HUES48 (cell line): ENCODE data around the gene MXI1.
"Not testable (repeated sequence)": the region's sequence is repeated elsewhere in the genome, so short reads cannot be mapped to it uniquely, and the experiment has no call there.

Experiments
- H3K27ac ChIP-seq: one replicate; pipeline ENCODE4 v1.7.0; 2013; ENCODE audit warnings: low read depth, low read length, inconsistent platforms
- H3K27me3 ChIP-seq: 2 replicates; pipeline ENCODE4 v1.6.1; 2013; ENCODE audit warnings: mild to moderate bottlenecking, low read length; ENCODE audit not compliant: control insufficient read depth, insufficient read depth
- H3K36me3 ChIP-seq: 2 replicates; pipeline ENCODE4 v1.6.1; 2013; ENCODE audit warnings: low read length; ENCODE audit not compliant: control insufficient read depth, insufficient read depth
- H3K4me1 ChIP-seq: 2 replicates; pipeline ENCODE4 v1.6.1; 2013; ENCODE audit warnings: mild to moderate bottlenecking, low read length; ENCODE audit not compliant: control insufficient read depth, insufficient read depth
- H3K4me3 ChIP-seq: 2 replicates; pipeline ENCODE4 v1.5.1; 2013; ENCODE audit warnings: mild to moderate bottlenecking, low read depth, low read length
- H3K9ac ChIP-seq: 2 replicates; pipeline ENCODE4 v1.6.1; 2013; ENCODE audit warnings: mild to moderate bottlenecking, low read depth, low read length, moderate library complexity
- H3K9me3 ChIP-seq: 2 replicates; pipeline ENCODE4 v1.6.1; 2013; ENCODE audit warnings: low read length; ENCODE audit not compliant: control insufficient read depth, insufficient read depth

Gene MXI1

DNA sequence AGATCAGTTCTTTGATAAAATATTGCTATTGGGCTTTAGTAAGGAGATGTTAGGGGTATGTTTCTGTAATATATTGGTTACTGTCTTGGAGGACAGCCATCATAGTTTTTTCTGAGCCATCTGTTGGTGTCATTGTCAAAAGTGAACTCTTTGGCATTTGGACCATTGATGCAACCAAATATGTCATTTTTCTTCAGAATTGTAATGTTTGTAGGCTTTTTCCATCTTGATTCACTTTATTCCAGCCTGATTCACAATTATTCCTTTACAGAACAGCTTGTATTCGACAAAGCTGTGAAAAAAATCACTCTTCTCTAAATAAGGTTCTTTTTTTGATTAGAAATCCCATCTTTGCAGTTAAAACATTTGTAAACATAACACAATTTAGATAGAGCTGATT, 59.9 kb downstream of the MXI1 start:
- no peak overlapping the region for H3K4me3 ChIP-seq
- no peaks in the 10 kb centered on the region for H3K9me3 ChIP-seq
- H3K9ac ChIP-seq, result no peak overlapping the region
- no peaks in the 10 kb centered on the region for H3K27me3 ChIP-seq
- no peaks in the 10 kb centered on the region for H3K4me1 ChIP-seq
- H3K36me3 ChIP-seq, result no peaks in the 10 kb centered on the region
- H3K27ac ChIP-seq, result no peak overlapping the region

DNA sequence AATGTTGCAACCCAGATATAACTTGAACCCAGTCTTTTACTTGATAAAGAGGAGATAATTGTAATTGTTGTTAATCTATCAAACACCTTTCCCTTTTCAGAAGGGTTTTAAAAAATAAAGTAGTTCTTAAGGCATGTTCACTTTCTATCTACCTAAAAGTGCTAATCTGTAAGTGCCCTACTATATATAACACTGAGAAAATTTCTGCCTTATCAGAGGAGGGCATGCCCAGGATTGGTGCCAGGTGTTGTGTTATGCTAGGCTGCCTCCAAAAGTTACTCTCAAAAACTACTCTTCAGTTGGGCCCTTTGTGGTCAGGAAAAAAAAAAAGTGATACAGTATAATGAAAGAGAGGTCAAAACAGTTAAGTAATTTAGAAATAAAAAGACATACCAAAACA, 61.0 kb downstream of the MXI1 start:
- no peaks in the 10 kb centered on the region for H3K4me1 ChIP-seq
- no peaks in the 10 kb centered on the region for H3K36me3 ChIP-seq
- no peak overlapping the region for H3K27ac ChIP-seq
- no peaks in the 10 kb centered on the region for H3K9me3 ChIP-seq
- no peak overlapping the region for H3K4me3 ChIP-seq
- no peak overlapping the region for H3K9ac ChIP-seq
- no peaks in the 10 kb centered on the region for H3K27me3 ChIP-seq

DNA sequence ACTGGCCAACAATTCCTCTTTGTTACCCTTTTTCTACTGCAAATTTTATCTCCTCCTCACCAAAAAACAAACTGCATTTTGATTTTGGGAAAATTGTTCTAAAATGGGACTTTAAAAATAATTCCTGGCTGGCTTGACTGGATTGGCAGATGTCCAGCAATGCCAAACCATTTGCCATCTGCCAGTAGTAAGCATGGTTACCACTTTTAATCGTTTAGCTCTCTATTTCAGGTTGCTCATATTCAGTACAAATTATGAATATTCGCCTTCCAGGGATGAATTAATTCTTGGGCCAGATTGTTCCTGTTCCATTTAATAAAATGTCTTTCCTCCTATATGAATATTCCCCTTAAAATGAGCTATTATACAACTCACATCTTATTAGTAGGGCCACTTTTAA, 61.6 kb downstream of the MXI1 start:
- Histone ChIP-seq H3K9ac (no peak overlapping the region), H3K9me3 (no peaks in the 10 kb centered on the region), H3K4me3 (no peak overlapping the region), H3K4me1 (peaks cover 3% of the 10 kb centered on the region), H3K27ac (no peak overlapping the region), H3K27me3 (no peaks in the 10 kb centered on the region), H3K36me3 (no peaks in the 10 kb centered on the region)

DNA sequence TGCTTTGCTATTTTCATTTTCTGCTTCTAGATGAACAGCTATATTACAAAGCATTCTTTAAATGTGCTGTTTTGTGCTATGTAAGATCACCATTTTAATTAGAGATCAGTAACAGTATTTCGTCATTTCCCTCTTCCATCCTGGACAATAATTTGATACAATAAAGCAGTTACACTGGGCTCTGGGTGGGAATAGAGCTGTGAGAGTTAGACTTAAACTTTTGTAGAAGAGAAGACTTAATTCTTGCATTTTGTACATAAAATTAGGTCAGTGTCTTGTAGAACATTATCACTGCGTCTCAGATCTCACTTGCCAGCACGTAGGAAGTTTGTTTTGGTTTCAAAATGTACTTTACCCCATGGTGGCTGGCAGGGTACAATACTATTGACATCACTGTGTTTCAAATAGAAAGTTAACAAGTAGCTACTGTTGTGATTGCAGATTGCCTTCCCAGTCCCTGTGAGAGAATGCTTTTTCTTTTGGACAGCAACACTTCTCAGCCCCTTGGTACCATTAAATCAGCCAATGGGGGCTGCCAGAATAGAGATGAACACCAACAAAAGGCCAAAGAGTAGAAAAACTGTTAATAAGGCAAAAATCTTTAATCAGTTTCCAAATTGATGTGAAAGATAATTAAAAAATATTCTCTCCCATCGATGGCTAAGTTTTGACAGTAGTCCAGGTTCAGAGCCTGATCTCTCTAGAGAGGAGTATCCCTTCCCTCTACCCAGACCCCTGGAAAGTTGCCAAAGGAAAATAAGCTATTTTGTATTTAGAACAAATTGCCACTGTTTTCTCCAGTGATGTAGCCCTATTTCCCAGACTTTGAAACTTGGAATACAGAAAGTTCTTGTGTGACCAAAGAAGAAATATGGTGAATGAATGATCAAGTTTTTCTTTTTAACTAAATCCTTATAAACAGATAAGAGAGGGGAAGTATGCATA, 62.2 kb downstream of the MXI1 start:
- Histone ChIP-seq H3K27ac (no peak overlapping the region), H3K9ac (no peak overlapping the region), H3K36me3 (no peaks in the 10 kb centered on the region), H3K27me3 (no peaks in the 10 kb centered on the region), H3K9me3 (no peaks in the 10 kb centered on the region), H3K4me3 (no peak overlapping the region), H3K4me1 (peaks cover 9% of the 10 kb centered on the region)

DNA sequence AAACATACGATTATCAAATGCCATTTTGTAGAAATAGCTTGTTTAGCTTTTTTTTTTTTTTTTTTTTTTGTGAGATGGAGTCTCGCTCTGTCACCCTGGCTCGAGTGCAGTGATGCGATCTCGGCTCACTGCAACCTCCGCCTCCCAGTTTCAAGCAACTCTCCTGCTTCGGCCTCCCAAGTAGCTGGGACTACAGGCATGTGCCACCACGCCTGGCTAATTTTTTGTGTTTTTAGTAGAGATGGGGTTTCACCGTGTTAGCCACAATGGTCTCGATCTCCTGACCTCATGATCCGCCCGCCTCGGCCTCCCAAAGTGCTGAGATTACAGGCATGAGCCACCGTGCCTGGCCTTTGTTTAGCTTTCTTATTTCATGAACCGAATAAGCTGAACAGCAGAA, 65.6 kb downstream of the MXI1 start:
- not testable (repeated sequence) for H3K4me3 ChIP-seq, H3K9ac ChIP-seq, H3K27ac ChIP-seq, H3K27me3 ChIP-seq, H3K9me3 ChIP-seq, H3K4me1 ChIP-seq, H3K36me3 ChIP-seq

DNA sequence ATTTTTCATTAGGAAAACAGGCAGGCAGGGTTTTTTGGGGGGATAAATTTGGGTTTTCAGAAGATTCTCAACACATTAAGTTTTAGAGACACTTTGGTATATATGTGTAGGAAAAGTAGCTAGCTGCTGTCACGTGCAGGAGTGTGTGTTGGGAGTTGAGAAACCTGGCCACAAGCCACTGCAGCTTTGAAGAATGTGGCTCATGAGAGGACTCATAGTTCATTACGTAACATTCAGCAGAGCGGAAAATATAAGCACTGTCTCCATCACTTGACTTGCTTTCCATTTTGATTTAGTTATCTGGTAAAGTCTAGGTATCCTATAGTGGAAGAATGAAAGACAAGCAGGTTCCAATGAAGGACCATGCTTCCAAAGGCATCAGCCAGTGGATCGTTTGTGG, 66.1 kb downstream of the MXI1 start:
- peaks cover 9% of the 10 kb centered on the region for H3K4me1 ChIP-seq
- no peaks in the 10 kb centered on the region for H3K27me3 ChIP-seq
- no peak overlapping the region for H3K4me3 ChIP-seq
- no peaks in the 10 kb centered on the region for H3K9me3 ChIP-seq
- no peak overlapping the region for H3K9ac ChIP-seq
- H3K27ac ChIP-seq, result no peak overlapping the region
- H3K36me3 ChIP-seq, result no peaks in the 10 kb centered on the region

DNA sequence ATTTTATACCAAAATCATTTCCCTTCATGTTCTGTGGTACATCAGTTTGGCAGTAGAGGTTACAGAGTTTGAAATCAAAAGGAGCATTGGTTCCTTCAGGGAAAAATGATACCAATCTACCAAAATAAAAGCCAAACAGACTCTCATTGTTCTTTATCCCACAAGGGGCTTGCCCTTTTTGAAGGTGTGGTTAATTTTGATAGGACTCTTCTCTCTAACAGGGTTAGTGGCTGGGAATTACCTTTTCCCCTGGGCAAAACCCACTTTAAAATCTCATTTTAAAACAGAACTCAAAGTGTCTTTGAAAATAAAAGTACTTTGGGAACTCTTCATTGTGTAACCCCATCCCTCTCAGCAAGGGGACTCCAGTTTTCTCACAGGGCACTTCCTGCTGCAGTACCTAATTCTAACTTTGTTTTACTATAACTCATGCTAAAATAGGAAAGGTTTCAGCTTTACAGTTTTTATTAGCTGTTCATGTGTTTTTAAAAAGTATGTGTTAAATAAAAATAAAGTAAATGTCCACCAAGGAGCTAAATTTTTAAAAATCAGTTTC, 66.7 kb downstream of the MXI1 start:
- no peaks in the 10 kb centered on the region for H3K9me3 ChIP-seq
- H3K4me3 ChIP-seq, result no peak overlapping the region
- H3K36me3 ChIP-seq, result no peaks in the 10 kb centered on the region
- H3K4me1 ChIP-seq, result peaks cover 9% of the 10 kb centered on the region
- H3K9ac ChIP-seq, result no peak overlapping the region
- no peaks in the 10 kb centered on the region for H3K27me3 ChIP-seq
- H3K27ac ChIP-seq, result no peak overlapping the region

DNA sequence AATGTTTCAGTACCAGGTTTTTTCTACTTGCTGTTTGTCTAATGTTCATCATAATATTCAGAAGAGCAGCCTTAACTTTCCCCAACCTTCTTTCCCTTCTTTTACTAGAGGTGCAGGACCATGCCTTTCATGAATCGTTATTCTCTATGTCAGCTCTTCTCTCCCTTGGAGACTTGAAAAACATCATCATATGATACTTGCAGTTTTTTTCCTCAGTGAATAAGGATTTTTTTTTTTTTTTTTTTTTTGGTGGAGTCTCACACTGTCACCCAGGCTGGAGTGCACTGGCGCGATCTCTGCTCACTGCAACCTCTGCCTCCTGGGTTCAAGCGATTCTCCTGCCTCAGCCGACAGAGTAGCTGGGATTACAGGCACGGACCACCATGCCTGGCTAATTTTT, 67.2 kb downstream of the MXI1 start:
- no peaks in the 10 kb centered on the region for H3K27me3 ChIP-seq
- no peak overlapping the region for H3K4me3 ChIP-seq
- H3K9me3 ChIP-seq, result no peaks in the 10 kb centered on the region
- peaks cover 9% of the 10 kb centered on the region for H3K4me1 ChIP-seq
- H3K9ac ChIP-seq, result no peak overlapping the region
- no peak overlapping the region for H3K27ac ChIP-seq
- H3K36me3 ChIP-seq, result no peaks in the 10 kb centered on the region

DNA sequence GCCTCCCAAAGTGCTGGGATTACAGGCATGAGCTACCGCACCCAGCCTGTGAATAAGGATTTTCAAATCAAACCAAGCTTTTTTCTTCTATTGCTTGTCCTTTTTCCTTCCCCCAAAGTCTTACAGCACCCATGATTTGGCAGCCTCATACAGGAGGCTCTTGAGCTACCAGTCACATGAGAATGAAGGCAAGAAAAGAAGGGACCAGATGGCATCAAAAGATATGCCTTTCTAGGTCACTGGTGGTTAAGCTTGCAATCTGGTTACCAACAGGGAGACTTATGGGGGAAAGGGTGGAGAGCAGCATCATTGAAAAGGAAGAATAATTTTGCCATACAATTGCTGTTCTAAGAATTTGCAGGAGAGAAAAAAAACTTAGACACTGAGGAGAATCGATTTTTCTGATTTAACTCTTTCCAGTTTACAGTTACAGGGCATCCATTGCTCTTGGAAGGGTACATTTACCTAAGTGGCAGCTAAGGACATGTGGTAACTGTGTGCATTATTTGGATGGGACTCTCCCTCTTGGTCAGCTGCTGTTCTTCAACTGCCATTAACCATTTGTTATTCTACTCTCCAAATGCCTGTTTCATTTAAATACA, 67.8 kb downstream of the MXI1 start:
- Histone ChIP-seq H3K9ac (no peak overlapping the region), H3K4me1 (peaks cover 9% of the 10 kb centered on the region), H3K36me3 (no peaks in the 10 kb centered on the region), H3K27me3 (no peaks in the 10 kb centered on the region), H3K27ac (no peak overlapping the region), H3K4me3 (no peak overlapping the region), H3K9me3 (no peaks in the 10 kb centered on the region)

DNA sequence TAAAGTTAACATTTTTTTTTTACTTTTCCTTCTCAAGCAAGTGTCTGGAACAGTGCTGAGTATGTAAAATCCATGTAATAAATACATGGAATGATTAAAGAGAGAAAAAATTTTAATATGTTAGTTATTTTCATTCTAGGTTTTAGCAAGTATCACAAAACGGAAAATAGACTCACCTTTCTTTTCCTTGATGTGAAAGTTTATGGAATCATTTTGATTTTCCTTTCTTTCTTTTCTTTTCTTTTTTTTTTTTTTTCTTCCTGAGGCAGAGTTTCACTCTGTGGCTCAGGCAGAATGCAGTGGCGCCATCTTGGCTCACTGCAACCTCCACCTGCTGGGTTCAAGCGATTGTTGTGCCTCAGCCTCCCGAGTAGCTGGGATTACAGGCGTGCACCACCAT, 69.2 kb downstream of the MXI1 start:
- Histone ChIP-seq H3K4me1 (peaks cover 9% of the 10 kb centered on the region), H3K27me3 (no peaks in the 10 kb centered on the region), H3K36me3 (no peaks in the 10 kb centered on the region), H3K9me3 (no peaks in the 10 kb centered on the region), H3K4me3 (no peak overlapping the region), H3K27ac (no peak overlapping the region), H3K9ac (no peak overlapping the region)

DNA sequence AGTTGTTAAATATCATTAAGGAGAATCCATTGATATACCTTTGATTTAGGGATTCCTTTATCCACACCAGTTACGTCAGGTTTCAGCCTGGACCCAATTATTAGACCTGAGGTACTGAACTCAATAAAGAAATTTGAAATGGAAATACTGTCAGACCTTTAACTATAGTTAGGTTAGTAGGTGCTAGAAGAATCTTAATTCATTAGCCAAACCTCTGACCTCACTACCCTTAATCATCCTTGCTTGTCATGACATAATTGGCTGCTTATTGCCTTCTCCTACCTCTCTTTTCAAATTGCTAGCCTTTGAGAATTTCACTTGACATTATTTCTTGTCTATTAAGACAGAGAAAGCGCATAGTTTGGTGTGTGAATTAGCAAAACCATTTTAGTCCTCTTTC, 70.2 kb downstream of the MXI1 start:
- Histone ChIP-seq H3K4me3 (no peak overlapping the region), H3K36me3 (no peaks in the 10 kb centered on the region), H3K27ac (no peak overlapping the region), H3K9me3 (no peaks in the 10 kb centered on the region), H3K4me1 (peaks cover 9% of the 10 kb centered on the region), H3K27me3 (no peaks in the 10 kb centered on the region), H3K9ac (no peak overlapping the region)
